Natural killer cell treated with Interleukin-12 subunit alpha and Interleukin-12 subunit beta and Interleukin-15 and Interleukin-18, amount 100 ng/mL, for 72 hours (primary cell): ENCODE results near the gene WDFY2. TPM values are rescaled to one million over a fixed set of nuclear protein-coding genes. Genes with fewer than 3 reads are reported as not detected.
"Not testable (repeated sequence)": the region's sequence is repeated elsewhere in the genome, so short reads cannot be mapped to it uniquely, and the experiment has no call there.

Experiments
- ATAC-seq, 2 donors: fragments of 150-1000 bp; cut with Tn5 transposase in 1 of 2; sonication (Bioruptor Pico), chemical (Tn5 transposase) in 1 of 2; 2 replicates each; pipeline ENCODE4 v1.10.0; 2021
- DNase-seq: peaks from one replicate; pipeline ENCODE4 v3.0.0; 2022; ENCODE audit warnings: low spot score
- H3K27ac Mint-ChIP-seq, 2 donors: 1 replicate in 1 of 2; 2 replicates in 1 of 2; pipeline ENCODE4 v1.8.0; 2022; ENCODE audit warnings: mixed read lengths in 2 of 2, mild to moderate bottlenecking in 1 of 2, moderate library complexity in 1 of 2
- H3K27me3 Mint-ChIP-seq, 2 donors: 1 replicate in 1 of 2; 2 replicates in 1 of 2; pipeline ENCODE4 v1.8.0; 2022; ENCODE audit warnings: mixed read lengths in 2 of 2
- H3K36me3 Mint-ChIP-seq: one replicate; pipeline ENCODE4 v1.8.0; 2022; ENCODE audit warnings: mixed read lengths
- H3K4me1 Mint-ChIP-seq, 2 donors: 1 replicate in 1 of 2; 2 replicates in 1 of 2; pipeline ENCODE4 v1.8.0; 2022; ENCODE audit warnings: low read depth in 2 of 2, mixed read lengths in 2 of 2, mild to moderate bottlenecking in 1 of 2
- H3K4me3 Mint-ChIP-seq: one replicate; pipeline ENCODE4 v1.8.0; 2022; ENCODE audit warnings: mixed read lengths
- H3K9me3 Mint-ChIP-seq: 2 replicates; pipeline ENCODE4 v1.8.0; 2022; ENCODE audit warnings: mixed read lengths
- total RNA-seq, 2 donors: library from RNA; stranded (reverse); gene quantifications; one replicate each; pipeline ENCODE4 v1.2.3, GENCODE V29; 2022

Gene WDFY2
- total RNA-seq, 2 donors from 2014 or later: 9.3 to 12.1 TPM

DNA sequence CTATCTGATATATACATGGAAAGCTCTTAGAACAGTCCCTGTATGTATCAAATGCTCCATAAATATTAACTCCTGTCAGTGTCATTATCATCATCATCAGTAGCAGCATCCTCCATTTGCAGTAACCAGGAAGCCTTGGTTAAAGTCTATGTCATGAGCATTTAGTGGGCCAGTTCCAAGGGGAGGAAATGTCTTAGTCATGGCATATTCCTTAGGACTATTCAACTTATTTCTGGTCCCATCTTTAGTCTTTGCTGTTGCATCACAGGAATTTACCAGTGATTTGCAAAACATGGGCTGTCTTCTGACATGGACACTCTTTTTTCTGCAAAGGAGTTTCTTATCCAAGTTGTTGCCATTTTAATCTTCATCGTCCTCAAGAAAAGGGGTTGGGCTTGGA lies 98.4 kb downstream of the WDFY2 start:
- no peaks in the 10 kb centered on the region for H3K9me3 Mint-ChIP-seq
- peaks cover 0 to 5% of the 10 kb centered on the region in 2 donors for H3K4me1 Mint-ChIP-seq
- ATAC-seq: no peak

DNA sequence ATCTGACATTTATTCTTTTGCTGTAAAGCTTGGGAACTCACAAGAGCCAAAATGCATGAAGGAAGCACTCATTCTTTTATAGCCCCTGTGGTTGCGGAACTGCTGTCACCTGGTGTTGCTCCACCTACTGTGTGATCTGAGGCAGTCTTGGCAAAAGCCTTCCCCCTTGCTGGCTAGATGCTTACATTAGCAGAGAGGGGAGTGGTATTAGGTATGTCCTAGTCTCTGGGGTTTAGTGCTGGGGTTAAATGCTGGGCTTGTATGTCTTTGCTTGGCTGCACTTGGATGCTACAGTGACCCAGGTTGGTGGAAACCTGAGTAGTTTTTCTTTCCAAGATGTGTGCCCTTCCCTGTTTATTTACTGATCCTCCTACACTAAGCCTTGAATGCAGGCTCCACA lies 99.3 kb downstream of the WDFY2 start:
- Mint-ChIP-seq H3K27me3 (no peaks in the 10 kb centered on the region), H3K36me3 (no peaks in the 10 kb centered on the region), H3K4me3 (no peak overlapping the region), H3K4me1 (peaks cover 0 to 5% of the 10 kb centered on the region in 2 donors), H3K9me3 (no peaks in the 10 kb centered on the region), H3K27ac (no peak overlapping the region)
- ATAC-seq (no peak), DNase-seq (no peak)

More for the DNA sequence above, 98.4 kb downstream of the WDFY2 start:
- no peak for DNase-seq
- H3K27ac Mint-ChIP-seq: no peak overlapping the region
- no peaks in the 10 kb centered on the region for H3K36me3 Mint-ChIP-seq
- H3K4me3 Mint-ChIP-seq: no peak overlapping the region
- no peaks in the 10 kb centered on the region for H3K27me3 Mint-ChIP-seq

DNA sequence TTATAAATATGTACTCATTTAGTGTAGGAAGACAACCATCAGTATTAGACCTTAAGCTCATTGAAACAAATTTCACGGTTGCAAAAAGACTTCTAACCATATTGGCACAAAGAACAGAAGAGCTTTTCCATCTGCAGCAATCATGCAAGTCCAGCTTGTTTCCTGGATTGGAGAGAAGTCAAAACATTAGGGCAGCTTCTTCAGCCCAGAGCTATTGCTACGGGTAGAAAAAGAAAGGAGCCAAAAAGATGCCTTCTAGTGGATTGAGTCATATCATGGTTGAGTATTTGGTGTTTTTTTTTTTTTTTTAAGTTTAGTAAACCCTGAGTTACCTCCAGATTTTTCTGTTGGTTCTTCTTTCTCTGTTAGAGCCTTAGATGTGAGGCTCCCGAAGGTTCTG lies 99.8 kb downstream of the WDFY2 start:
- Mint-ChIP-seq H3K27me3 (no peaks in the 10 kb centered on the region), H3K9me3 (no peaks in the 10 kb centered on the region), H3K36me3 (no peaks in the 10 kb centered on the region), H3K27ac (no peak overlapping the region), H3K4me3 (no peak overlapping the region), H3K4me1 (peaks cover 0 to 5% of the 10 kb centered on the region in 2 donors)
- DNase-seq: no peak
- ATAC-seq: no peak

DNA sequence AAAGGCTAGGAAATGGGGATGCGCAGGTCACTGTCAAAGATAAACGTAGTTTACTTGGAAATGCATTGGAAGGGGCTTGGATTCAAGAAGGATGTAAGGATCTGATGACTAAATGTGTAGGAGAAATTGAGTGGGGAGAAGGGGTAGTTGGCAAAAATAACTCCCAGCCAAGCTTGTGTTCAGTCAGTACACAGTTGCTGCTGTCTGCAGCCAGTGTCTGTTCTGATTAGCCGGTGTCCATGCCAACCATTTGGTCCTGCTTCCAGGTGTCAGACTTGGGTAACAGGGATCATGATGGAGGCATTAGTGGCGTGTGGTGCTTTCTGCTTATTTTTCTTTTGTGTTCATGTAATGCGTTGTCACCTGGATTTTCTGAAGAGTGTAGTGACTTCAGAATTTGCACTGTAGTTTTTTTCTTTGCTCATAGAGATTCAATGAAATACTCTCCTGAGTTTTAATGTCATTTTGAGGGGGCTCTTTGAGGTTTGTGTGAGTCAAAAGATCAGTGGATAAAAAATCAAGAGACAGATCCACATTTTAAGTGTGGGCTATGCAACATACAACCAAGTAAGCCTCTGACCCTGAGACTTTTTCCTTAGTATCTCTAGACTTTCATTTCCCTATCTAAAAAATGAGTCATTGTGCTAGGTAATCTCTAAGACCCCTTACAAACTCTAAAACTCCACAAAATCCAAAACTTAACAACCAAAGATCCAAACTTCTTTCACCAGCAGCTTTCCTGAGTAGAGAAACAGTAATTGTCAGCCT lies 103.9 kb downstream of the WDFY2 start:
- ATAC-seq (no peak), DNase-seq (no peak)
- no peaks in the 10 kb centered on the region for H3K4me1 Mint-ChIP-seq
- H3K27ac Mint-ChIP-seq: no peak overlapping the region
- H3K4me3 Mint-ChIP-seq: no peak overlapping the region
- no peaks in the 10 kb centered on the region for H3K27me3 Mint-ChIP-seq
- no peaks in the 10 kb centered on the region for H3K36me3 Mint-ChIP-seq
- no peaks in the 10 kb centered on the region for H3K9me3 Mint-ChIP-seq

DNA sequence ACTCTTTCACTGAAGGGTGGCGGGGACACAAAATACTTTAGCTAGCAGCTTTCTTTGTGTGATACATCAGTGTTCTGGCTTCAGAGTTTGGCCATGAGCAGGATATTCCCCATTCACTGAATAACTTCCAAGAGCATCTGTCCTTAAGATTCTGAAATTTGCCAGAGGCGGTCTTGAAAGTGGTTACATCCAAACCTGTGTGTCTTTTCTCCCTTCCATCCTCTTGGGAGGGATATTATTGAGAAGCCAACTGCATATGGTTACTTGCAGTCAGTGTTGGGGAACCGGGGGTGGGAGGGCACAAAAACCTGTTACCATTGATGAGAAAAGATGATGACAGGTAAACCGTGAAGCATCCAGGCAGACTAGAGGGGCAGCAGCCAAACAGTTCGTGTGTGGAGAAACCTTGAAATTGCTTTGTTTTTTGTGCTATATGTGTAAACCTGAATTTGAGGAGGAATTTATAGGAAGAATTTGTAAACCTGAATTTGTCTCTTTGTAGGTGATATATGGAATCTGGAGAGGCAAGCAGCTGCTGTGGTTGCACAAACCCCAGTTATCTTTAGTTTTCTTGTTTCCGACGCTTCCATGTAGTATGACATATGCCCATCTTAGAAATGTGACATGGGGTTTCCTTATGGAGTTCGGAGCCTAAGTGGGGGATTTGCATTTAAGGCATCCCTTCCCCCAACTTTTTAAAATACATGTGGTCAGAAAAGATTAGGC lies 104.8 kb downstream of the WDFY2 start:
- H3K27ac Mint-ChIP-seq: peak overlapping the region in 1 of 2 donors; percentile 20
- H3K9me3 Mint-ChIP-seq: no peaks in the 10 kb centered on the region
- no peaks in the 10 kb centered on the region for H3K36me3 Mint-ChIP-seq
- no peak for DNase-seq
- no peaks in the 10 kb centered on the region for H3K27me3 Mint-ChIP-seq
- H3K4me1 Mint-ChIP-seq: no peaks in the 10 kb centered on the region
- no peak overlapping the region for H3K4me3 Mint-ChIP-seq
- no peak for ATAC-seq

DNA sequence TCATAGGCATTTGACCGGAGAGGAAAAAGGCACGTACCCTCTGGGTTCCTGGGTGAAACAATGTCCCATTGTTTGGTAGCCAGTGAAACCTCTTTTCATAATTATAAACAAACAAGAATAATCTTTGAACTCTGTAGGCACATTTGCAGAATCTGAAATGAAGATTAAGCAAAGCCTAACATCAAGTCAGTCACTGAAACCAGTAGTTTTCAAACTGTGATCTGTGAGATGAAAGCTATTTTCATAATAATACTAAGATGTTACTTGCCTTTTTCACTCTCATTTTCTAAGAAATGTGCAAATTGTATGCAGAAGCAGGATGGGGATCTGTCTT lies 105.4 kb downstream of the WDFY2 start:
- H3K27ac Mint-ChIP-seq: peak overlapping the region in 1 of 2 donors; percentile 20
- no peaks in the 10 kb centered on the region for H3K9me3 Mint-ChIP-seq
- ATAC-seq (no peak), DNase-seq (no peak)
- no peak overlapping the region for H3K4me3 Mint-ChIP-seq
- H3K4me1 Mint-ChIP-seq: no peaks in the 10 kb centered on the region
- H3K27me3 Mint-ChIP-seq: no peaks in the 10 kb centered on the region
- H3K36me3 Mint-ChIP-seq: no peaks in the 10 kb centered on the region

DNA sequence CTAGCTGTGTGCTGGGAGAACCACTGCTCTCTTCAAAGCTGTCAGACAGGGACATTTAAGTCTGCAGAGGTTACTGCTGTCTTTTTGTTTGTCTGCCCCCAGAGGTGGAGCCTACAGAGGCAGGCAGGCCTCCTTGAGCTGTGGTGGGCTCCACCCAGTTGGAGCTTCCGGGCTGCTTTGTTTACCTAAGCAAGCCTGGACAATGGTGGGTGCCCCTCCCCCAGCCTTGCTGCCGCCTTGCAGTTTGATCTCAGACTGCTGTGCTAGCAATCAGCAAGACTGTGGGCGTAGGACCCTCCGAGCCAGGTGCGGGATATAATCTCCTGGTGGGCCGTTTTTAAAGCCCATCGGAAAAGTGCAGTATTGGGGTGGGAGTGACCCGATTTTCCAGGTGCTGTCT lies 111.4 kb downstream of the WDFY2 start:
- H3K27ac Mint-ChIP-seq, DNase-seq, ATAC-seq, H3K4me1 Mint-ChIP-seq, H3K4me3 Mint-ChIP-seq, H3K36me3 Mint-ChIP-seq, H3K9me3 Mint-ChIP-seq, H3K27me3 Mint-ChIP-seq: not testable (repeated sequence)

DNA sequence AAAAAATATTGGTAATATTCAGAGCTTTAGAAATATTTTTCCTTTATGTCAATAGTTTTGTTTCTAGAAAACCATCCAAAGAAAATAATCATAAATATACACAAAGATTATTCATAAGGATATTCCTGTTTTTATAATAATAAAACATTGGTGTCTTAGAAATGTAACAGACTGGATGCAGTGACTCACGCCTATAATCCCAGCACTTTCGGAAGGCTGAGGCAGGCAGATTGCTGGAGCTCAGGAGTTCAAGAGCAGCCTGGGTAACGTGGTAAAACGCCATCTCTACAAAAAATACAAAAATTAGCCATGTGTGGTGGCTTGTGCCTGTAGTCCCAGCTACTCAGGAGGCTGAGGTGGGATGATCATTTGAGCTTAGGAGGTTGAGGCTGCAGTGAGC lies 112.9 kb downstream of the WDFY2 start:
- Mint-ChIP-seq H3K36me3 (no peaks in the 10 kb centered on the region), H3K27ac (no peak overlapping the region), H3K9me3 (no peaks in the 10 kb centered on the region), H3K4me1 (no peaks in the 10 kb centered on the region), H3K4me3 (no peak overlapping the region), H3K27me3 (no peaks in the 10 kb centered on the region)
- DNase-seq (no peak), ATAC-seq (no peak)

DNA sequence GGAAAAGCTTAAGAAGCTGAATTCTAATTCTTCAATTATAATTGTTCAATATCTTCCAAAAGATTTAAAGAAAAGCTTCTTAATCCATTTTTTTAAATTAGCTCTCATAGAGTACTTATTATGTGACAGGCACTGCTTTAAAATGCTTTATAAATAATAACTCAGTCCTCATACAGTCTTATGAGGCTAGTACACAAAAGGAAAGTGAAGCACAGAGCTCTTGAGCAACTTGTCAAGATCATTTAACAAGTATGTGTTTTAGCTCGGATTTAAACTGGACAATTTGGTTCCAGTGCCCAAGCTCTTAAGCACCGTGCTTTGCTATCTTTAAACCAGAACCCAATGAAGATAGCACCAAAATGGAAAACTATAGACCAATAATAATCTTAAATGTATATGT lies 113.6 kb downstream of the WDFY2 start:
- H3K36me3 Mint-ChIP-seq: no peaks in the 10 kb centered on the region
- H3K9me3 Mint-ChIP-seq: no peaks in the 10 kb centered on the region
- no peak overlapping the region for H3K27ac Mint-ChIP-seq
- no peak for ATAC-seq
- H3K4me1 Mint-ChIP-seq: no peaks in the 10 kb centered on the region
- no peak for DNase-seq
- no peaks in the 10 kb centered on the region for H3K27me3 Mint-ChIP-seq
- no peak overlapping the region for H3K4me3 Mint-ChIP-seq

DNA sequence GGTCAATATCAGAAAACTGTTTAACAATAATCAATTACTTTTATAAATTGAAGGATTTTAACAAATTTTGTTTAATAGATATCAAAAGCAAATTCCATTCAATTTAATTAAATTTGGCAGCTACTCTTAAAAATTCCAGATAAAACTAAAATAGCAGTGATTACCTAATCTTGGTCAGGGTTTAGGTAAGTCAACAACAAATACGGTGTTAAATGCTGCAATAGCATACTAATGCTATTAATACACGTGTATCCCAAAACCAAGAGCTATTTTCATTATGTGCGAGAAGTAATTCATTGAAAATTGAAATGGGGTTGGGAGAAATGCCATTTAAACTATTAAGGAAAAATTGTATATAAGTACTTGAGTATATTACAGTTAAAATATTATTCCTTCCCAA lies 114.1 kb downstream of the WDFY2 start:
- DNase-seq: no peak
- no peaks in the 10 kb centered on the region for H3K27me3 Mint-ChIP-seq
- H3K36me3 Mint-ChIP-seq: no peaks in the 10 kb centered on the region
- no peak for ATAC-seq
- H3K9me3 Mint-ChIP-seq: no peaks in the 10 kb centered on the region
- H3K27ac Mint-ChIP-seq: no peak overlapping the region
- H3K4me1 Mint-ChIP-seq: no peaks in the 10 kb centered on the region
- H3K4me3 Mint-ChIP-seq: no peak overlapping the region

DNA sequence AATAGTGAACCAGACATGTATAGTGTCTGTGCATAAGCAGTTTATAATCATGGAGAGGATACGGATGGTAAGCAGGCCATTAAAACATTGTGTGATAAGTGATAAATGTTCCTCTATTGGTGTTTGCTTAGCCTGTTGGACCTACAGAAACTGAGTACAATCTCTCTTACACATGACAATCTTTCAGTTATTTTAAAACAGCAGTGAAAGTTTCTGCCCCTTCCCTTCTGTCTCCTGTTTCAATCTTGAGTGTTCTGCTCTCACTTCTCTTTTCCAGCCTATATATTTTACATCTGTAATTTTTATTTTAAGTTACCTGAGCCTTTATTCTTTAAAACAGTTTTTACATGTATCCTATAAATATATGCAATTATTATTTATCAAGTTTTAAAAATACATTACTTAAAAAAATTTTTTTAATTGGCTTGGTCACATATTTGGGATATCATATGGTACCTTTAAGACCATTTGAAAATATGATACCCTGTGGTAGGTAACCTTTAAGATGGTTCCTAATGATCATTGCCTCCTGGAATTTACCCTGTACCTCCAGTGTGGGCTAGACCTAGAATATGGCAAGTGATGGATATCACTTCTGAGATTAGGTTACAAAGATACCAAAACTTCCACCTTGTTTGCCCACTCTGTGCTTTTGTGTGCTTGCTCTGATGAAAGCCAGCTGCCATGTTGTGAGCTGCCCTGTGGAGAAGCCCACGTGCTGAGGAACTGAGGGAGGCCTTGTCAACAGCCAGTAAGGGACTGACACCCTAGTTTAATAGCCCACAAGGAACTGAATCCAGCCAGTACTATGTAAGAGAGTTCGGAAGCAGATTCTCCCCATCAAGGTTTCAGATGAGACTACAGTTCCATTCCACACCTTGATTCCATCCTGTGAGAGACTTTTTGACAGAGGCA lies 120.4 kb downstream of the WDFY2 start:
- Mint-ChIP-seq H3K9me3 (no peaks in the 10 kb centered on the region), H3K36me3 (no peaks in the 10 kb centered on the region), H3K27me3 (no peaks in the 10 kb centered on the region), H3K4me3 (no peak overlapping the region), H3K27ac (no peak overlapping the region), H3K4me1 (no peaks in the 10 kb centered on the region)
- ATAC-seq (no peak), DNase-seq (no peak)

DNA sequence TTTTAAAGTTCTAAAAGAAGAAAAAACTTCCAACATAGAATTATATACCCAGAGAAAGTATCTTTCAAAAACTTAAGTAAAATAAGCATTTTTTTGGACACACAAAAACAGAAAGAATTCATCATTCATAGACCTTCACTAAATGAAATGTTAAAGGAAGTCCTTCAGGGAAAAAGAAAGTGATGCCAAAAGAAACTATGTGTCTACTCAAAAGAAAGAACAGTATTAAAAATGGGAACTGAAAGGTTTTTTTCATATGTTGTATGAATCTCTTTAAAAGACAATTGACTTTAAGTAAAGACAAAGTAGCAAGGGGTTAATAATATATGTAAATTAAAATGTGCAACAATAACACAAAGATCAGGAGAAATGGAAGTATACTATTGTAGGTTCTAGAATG lies 123.2 kb downstream of the WDFY2 start:
- no peaks in the 10 kb centered on the region for H3K36me3 Mint-ChIP-seq
- H3K27me3 Mint-ChIP-seq: no peaks in the 10 kb centered on the region
- DNase-seq: no peak
- H3K27ac Mint-ChIP-seq: no peak overlapping the region
- H3K4me1 Mint-ChIP-seq: no peaks in the 10 kb centered on the region
- no peak overlapping the region for H3K4me3 Mint-ChIP-seq
- ATAC-seq: no peak
- H3K9me3 Mint-ChIP-seq: peaks cover 3% of the 10 kb centered on the region

DNA sequence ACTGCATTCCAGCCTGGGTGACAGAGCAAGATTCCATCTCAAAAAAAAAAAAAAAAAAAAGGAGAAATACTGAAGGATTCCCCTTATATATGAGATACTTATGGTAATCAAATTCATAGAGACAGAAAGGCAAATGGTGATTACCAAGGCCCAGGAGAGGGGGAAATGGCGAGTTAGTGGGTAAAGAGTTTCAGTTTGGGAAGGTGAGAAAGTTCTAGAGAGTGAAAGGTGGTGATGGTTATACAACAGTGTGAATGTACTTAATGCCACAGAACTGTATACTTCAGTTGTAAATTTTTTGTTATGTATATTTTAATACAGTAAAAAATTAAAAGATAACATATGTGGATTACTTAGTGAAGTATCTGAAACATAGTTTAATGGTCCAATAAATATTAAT lies 129.5 kb downstream of the WDFY2 start:
- peaks cover 3% of the 10 kb centered on the region for H3K9me3 Mint-ChIP-seq
- peak overlapping the region in 1 of 2 donors; percentile 50 for H3K27ac Mint-ChIP-seq
- H3K27me3 Mint-ChIP-seq: no peaks in the 10 kb centered on the region
- DNase-seq (no peak), ATAC-seq (no peak)
- no peaks in the 10 kb centered on the region for H3K36me3 Mint-ChIP-seq
- peaks cover 6 to 11% of the 10 kb centered on the region in 2 donors for H3K4me1 Mint-ChIP-seq
- no peak overlapping the region for H3K4me3 Mint-ChIP-seq

DNA sequence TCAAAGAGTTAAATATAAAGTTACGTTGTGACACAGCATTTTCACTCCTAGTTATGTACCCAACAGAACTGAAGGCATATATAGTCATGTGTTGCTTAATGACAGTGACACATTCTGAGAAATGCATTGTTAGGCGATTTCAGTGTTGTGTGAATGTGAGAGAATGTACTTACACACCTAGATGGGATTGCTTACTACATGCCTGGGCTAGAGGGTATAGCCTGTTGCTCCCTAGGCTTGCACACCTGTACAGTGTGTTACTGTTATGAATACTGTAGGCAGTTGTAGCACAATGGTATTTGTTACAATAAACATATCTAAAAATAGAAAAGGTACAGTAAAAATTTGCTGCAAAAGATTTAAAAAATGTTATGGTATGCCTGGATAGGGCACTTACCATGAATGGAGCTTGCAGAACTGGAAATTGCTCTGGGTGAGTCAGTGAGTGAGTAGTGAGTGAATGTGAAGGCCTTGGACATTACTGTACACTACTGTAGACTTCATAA lies 130.5 kb downstream of the WDFY2 start:
- no peaks in the 10 kb centered on the region for H3K27me3 Mint-ChIP-seq
- ATAC-seq: peak; percentile 66 to 68
- no peak overlapping the region for H3K4me3 Mint-ChIP-seq
- no peaks in the 10 kb centered on the region for H3K36me3 Mint-ChIP-seq
- H3K27ac Mint-ChIP-seq: no peak overlapping the region
- peaks cover 3% of the 10 kb centered on the region for H3K9me3 Mint-ChIP-seq
- DNase-seq: no peak
- H3K4me1 Mint-ChIP-seq: peaks cover 6 to 11% of the 10 kb centered on the region in 2 donors
